Measurements from ENCODE around the gene EARS2.

DNA sequence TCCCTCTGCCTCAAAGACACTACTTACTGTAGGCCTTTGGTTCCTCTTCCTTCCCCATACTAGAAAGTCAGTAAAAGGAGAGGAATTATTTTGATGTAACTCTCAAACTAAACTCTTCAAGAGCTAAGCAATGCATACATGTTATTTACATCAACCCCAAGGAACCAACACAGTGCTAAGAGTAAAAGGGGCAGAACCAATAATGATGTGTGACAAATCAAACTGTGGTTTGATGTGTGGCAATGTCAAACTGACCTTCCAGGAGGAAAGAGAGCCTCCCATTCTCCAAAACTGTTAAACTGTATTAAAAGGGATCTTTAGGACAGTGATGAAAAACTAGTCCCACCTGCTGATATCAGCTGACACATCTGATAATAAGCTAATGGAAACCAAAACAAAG is 23.2 kb upstream of the EARS2 start:
- TF ChIP-seq, protein P1, sequence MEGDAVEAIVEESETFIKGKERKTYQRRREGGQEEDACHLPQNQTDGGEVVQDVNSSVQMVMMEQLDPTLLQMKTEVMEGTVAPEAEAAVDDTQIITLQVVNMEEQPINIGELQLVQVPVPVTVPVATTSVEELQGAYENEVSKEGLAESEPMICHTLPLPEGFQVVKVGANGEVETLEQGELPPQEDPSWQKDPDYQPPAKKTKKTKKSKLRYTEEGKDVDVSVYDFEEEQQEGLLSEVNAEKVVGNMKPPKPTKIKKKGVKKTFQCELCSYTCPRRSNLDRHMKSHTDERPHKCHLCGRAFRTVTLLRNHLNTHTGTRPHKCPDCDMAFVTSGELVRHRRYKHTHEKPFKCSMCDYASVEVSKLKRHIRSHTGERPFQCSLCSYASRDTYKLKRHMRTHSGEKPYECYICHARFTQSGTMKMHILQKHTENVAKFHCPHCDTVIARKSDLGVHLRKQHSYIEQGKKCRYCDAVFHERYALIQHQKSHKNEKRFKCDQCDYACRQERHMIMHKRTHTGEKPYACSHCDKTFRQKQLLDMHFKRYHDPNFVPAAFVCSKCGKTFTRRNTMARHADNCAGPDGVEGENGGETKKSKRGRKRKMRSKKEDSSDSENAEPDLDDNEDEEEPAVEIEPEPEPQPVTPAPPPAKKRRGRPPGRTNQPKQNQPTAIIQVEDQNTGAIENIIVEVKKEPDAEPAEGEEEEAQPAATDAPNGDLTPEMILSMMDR (IDR thresholded peaks at IDR 0.05; ENCODE audit: low read length) = no peak
- no peak for TF ChIP-seq EZH2 (optimal IDR thresholded peaks at IDR 0.05; ENCODE audit: low read depth, low read length)
